Adrenal gland (tissue), 5 donors: ENCODE measurements around the gene SLC8A2.

ENCODE experiments used
- POLR2A ChIP-seq, 2 donors: fragments of 450-650 bp; IDR thresholded peaks; one replicate each; pipeline ENCODE4 v1.6.1; 2017; ENCODE audit warnings: antibody characterized with exemption in 2 of 2, mild to moderate bottlenecking in 2 of 2, moderate library complexity in 1 of 2
- TF ChIP-seq, protein P1 (sequence below), 6 experiments: fragments of 450-650 bp in 4 of 6; fragments of 200-600 bp in 2 of 6; sonication (generic) in 1 of 6; IDR thresholded peaks; 1 replicate in 5 of 6; 2 replicates in 1 of 6; pipeline versions ENCODE4 v1.5.1 to v1.8.0; 2016 to 2021; ENCODE audit warnings: antibody characterized with exemption in 6 of 6, mild to moderate bottlenecking in 2 of 6, moderate library complexity in 1 of 6
- donor health status: DM: no; HTN: no; CAD: no.

DNA sequence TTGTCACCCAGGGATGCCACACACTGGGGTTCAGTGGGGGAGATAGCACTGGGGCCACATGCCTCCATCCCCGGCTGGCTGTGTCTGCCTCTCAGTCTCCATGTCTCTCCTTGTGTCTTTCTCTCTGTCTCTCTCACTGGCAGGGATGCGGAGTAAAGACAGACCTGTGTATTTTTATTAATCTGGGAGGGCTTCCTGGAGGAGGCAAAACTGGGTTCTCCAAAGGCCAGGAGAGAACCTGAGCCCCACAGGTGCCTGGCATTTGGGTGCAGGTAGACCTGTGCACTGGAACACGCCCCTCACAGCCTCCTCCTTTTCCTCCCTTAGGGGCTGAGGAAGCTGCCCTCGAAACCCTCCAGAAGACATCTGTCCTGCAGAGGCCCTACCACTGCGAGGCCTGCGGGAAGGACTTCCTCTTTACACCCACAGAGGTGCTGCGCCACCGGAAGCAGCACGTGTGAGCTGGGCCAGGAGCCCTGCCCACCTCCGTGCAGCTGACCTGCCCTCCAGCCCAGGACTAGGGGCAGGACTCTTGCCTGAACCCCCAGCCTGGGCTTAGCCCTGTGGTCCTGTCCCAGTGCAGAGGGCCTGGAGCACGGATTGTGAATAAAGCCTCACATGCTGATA is 89.9 kb downstream of the SLC8A2 start:
- TF ChIP-seq POLR2A (IDR thresholded peaks at IDR 0.05): no peak
- TF ChIP-seq, protein P1, sequence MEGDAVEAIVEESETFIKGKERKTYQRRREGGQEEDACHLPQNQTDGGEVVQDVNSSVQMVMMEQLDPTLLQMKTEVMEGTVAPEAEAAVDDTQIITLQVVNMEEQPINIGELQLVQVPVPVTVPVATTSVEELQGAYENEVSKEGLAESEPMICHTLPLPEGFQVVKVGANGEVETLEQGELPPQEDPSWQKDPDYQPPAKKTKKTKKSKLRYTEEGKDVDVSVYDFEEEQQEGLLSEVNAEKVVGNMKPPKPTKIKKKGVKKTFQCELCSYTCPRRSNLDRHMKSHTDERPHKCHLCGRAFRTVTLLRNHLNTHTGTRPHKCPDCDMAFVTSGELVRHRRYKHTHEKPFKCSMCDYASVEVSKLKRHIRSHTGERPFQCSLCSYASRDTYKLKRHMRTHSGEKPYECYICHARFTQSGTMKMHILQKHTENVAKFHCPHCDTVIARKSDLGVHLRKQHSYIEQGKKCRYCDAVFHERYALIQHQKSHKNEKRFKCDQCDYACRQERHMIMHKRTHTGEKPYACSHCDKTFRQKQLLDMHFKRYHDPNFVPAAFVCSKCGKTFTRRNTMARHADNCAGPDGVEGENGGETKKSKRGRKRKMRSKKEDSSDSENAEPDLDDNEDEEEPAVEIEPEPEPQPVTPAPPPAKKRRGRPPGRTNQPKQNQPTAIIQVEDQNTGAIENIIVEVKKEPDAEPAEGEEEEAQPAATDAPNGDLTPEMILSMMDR (IDR thresholded peaks at IDR 0.05): no peak
